ENCODE measurements around the gene WNT3A.

The WNT3A gene

GRCh38 chr1:228000416-228000815, 6.4 kb upstream of the WNT3A start:
- DNase-seq, result no peak

GRCh38 chr1:228000836-228001563, 5.8 kb upstream of the WNT3A start:
- DNase-seq, result no peak

GRCh38 chr1:228001738-228002535, 4.9 kb upstream of the WNT3A start:
- DNase-seq, result no peak

GRCh38 chr1:228002792-228003191, 4.0 kb upstream of the WNT3A start:
- no peak for DNase-seq

- DNase-seq, result no peak
Measured at GRCh38 chr1:228003461-228004330, 3.1 kb upstream of the WNT3A start.

GRCh38 chr1:228004331-228004855, 2.4 kb upstream of the WNT3A start:
- no peak for DNase-seq

- DNase-seq, result no peak
Measured at GRCh38 chr1:228004856-228005462, 1.8 kb upstream of the WNT3A start.

- no peak for DNase-seq
Measured at GRCh38 chr1:228005511-228006033, 1.2 kb upstream of the WNT3A start.

- no peak for DNase-seq
Measured at GRCh38 chr1:228006034-228006785, 588 bp upstream of the WNT3A start.

- DNase-seq, result no peak
Measured at GRCh38 chr1:228007049-228007800, 427 bp downstream of the WNT3A start.

- DNase-seq, result no peak
Measured at GRCh38 chr1:228007801-228008341, 1.1 kb downstream of the WNT3A start.

GRCh38 chr1:228008391-228009115, 1.8 kb downstream of the WNT3A start:
- DNase-seq, result no peak

GRCh38 chr1:228009116-228009827, 2.5 kb downstream of the WNT3A start:
- no peak for DNase-seq

- no peak for DNase-seq
Measured at GRCh38 chr1:228009828-228010775, 3.3 kb downstream of the WNT3A start.

GRCh38 chr1:228010921-228011320, 4.1 kb downstream of the WNT3A start:
- no peak for DNase-seq

- no peak for DNase-seq
Measured at GRCh38 chr1:228011721-228012311, 5.0 kb downstream of the WNT3A start.

- DNase-seq, result no peak
Measured at GRCh38 chr1:228012555-228012954, 5.8 kb downstream of the WNT3A start.

All from GF-D8 (cell line).